Kidney capillary endothelial cell (primary cell): ENCODE measurements around the gene TTBK2.

ENCODE experiments used
- DNase-seq: peaks from one replicate; pipeline ENCODE4 v3.0.0-alpha.2; 2018; ENCODE audit warnings: low spot score

TTBK2 gene

GRCh38 chr15:42691770-42692169 lies 228.8 kb downstream of the TTBK2 start:
- DNase-seq: no peak

GRCh38 chr15:42691308-42691707 lies 229.3 kb downstream of the TTBK2 start:
- no peak for DNase-seq
